Activated B cell treated with CpG ODN at 0.5 μM for 24 hours (primary cell): Measurements from ENCODE around the gene PRKAG1. TPM values are rescaled to one million over a fixed set of nuclear protein-coding genes. Genes with fewer than 3 reads are reported as not detected.

ENCODE experiments used
- ATAC-seq: fragments of 200-7000 bp; cut with Tn5 transposase; one replicate; pipeline ENCODE4 v1.10.0; 2021; ENCODE audit warnings: low read depth, mild to moderate bottlenecking, moderate library complexity
- CTCF ChIA-PET: fragments of 350-600 bp; sonication (Branson Sonifier 250); formaldehyde crosslinking; loops from one replicate; lab custom pipeline; 2021; ENCODE audit warnings: antibody characterized with exemption; lab: Charles Lee
- POLR2A ChIA-PET: fragments of 350-600 bp; sonication (Branson Sonifier 250); formaldehyde crosslinking; loops from one replicate; lab custom pipeline; 2021; ENCODE audit warnings: antibody characterized with exemption; lab: Charles Lee
- DNase-seq: peaks from one replicate; pipeline ENCODE4 v3.0.0; 2022
- H3K27ac Mint-ChIP-seq: one replicate; pipeline ENCODE4 v1.8.0; 2020; ENCODE audit warnings: mixed read lengths
- H3K27me3 Mint-ChIP-seq: one replicate; pipeline ENCODE4 v1.8.0; 2021; ENCODE audit warnings: mixed read lengths
- H3K36me3 Mint-ChIP-seq: one replicate; pipeline ENCODE4 v1.8.0; 2021; ENCODE audit warnings: low read depth, mixed read lengths
- H3K4me1 Mint-ChIP-seq: one replicate; pipeline ENCODE4 v1.8.0; 2021; ENCODE audit warnings: mixed read lengths
- H3K4me3 Mint-ChIP-seq: one replicate; pipeline ENCODE4 v1.8.0; 2020; ENCODE audit warnings: mild to moderate bottlenecking, mixed read lengths
- H3K9me3 Mint-ChIP-seq: one replicate; pipeline ENCODE4 v1.8.0; 2020; ENCODE audit warnings: mixed read lengths
- intact Hi-C: fragments of 100-400 bp; cut with micrococcal nuclease; formaldehyde crosslinking; loops from one replicate; pipeline ENCODE4 v1.15.1; 2024
- total RNA-seq: library from RNA; stranded (reverse); gene quantifications from 2 replicates; pipeline ENCODE4 v1.2.3, GENCODE V29; 2022
- TF ChIP-seq, protein P1 (sequence below): fragments of 200-600 bp; IDR thresholded peaks from one replicate; pipeline ENCODE4 v1.8.0; 2022; ENCODE audit warnings: antibody characterized with exemption, mild to moderate bottlenecking

PRKAG1 gene
- total RNA-seq, 1 donor from 2014 or later = 70.5 TPM

DNA sequence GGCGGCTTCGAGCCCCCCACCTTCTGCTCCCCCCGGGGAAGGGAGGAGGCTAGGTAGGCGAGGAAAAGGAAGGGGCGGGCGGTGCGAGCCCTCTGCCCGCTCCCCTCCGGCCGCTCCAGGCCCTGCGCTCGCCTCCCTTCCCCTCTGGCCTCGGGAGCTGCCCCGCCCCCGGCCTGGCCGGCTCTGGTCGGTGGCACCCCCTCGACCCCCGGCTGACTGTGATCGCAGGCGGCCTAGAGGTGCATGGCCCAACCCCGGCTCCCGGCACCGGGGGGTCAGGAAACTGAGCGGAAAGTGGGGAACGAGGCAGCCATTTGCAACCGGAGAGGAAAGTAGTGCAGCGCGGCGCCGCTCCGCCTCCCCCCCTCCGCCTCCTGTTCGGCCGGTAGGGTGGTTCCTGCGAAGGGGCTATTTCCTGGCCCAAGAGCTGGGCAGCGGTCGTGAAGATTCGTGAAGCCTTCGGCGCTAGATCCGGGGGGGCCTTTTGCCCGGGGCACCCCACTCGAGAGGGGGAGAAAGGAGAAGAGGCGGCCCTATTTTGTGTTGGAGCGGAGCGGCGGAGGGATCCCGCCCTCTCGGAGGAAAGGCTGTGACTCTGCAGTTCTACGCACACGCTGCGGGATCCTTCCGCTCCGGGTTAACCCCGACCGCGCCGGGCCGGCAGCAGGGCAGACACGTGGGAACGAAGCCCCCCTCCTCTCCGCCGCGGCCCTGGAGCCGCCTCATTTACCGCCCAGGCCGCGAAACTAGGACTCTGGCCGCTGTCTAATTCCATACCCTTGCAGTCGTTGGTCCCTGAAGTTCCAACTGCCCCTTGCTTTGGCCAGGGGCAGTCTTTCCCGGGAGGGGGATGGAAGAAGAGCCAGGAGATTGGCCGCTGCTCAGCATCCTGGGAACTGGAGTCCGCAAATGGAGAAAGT lies 41.9 kb upstream of the PRKAG1 start, which contains the start of gene KMT2D:
Gene KMT2D (minus strand): TSS at position 558 of the 920 bp plus-strand sequence. CDS start 5,470 bp downstream, outside the sequence.
- DNase-seq (peak; percentile 83), ATAC-seq (peak; percentile 67)
- ChIA-PET CTCF (no interaction called here), POLR2A (interaction anchor here (0.5 to 1.5 kb wide), 8 partner anchors 9 to 173 kb away, joined by 3 to 14 read pairs (median 4); partner anchors contain the start of genes RHEBL1 and TUBA1B)
- intact Hi-C loops = loop anchor here (1.0 to 10.0 kb wide), 8 partner anchors 10 to 284 kb away; partner anchors contain the start of genes DDN, DNAJC22, LMBR1L and PRKAG1
- peaks cover 50% of the 10 kb centered on the region for H3K4me1 Mint-ChIP-seq
- TF ChIP-seq, protein P1, sequence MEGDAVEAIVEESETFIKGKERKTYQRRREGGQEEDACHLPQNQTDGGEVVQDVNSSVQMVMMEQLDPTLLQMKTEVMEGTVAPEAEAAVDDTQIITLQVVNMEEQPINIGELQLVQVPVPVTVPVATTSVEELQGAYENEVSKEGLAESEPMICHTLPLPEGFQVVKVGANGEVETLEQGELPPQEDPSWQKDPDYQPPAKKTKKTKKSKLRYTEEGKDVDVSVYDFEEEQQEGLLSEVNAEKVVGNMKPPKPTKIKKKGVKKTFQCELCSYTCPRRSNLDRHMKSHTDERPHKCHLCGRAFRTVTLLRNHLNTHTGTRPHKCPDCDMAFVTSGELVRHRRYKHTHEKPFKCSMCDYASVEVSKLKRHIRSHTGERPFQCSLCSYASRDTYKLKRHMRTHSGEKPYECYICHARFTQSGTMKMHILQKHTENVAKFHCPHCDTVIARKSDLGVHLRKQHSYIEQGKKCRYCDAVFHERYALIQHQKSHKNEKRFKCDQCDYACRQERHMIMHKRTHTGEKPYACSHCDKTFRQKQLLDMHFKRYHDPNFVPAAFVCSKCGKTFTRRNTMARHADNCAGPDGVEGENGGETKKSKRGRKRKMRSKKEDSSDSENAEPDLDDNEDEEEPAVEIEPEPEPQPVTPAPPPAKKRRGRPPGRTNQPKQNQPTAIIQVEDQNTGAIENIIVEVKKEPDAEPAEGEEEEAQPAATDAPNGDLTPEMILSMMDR = no peak
- peak within 1 kb of the TSS; percentile 97 for H3K27ac Mint-ChIP-seq
- H3K4me3 Mint-ChIP-seq = peak within 1 kb of the TSS; percentile 97
- no peaks in the 10 kb centered on the region for H3K9me3 Mint-ChIP-seq
- no peaks in the 10 kb centered on the region for H3K27me3 Mint-ChIP-seq
- H3K36me3 Mint-ChIP-seq = peaks cover 15% of the 10 kb centered on the region

DNA sequence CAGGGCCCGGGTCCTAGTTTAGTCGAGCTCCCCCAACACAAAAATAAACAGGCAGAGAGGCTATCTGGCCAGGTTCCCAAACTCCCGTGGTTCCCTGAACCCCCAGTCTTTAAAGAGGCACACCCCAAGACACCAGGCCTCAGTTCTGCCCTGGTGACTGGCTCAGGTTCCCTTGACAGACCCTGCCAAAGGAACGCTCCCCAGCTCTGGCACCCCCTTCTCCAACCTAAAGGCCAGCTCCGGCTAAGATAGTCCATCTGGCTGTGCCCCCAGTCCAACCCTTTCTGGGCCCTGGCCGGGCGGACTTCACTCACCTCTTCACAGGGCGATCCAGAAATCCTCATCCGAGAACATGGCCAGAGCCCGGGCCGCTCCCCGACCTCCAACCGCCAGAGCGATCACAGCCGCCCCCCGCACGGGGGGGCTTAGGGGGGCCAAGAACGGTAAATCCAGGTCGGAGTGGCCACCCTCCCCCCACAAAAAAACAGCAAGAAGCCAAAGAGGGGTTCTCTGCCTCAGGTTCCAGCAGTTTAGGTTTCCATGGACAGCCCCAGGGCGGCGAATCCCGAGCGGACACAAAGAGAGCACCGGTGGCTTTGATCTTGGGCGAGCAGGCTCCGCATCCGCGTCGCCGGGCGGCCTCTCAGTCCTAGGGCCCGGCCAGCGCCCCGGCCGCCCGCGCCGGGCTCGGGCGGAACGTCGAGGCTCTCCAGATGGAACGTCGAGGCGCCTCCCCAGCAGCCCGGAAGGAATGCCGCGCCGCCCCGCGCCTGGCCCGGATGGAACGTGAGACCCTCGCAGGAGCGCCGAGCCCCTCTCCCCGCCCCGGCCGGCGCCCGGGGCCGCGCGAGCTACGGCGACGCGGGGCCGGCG lies 41.0 kb upstream of the PRKAG1 start:
- H3K27me3 Mint-ChIP-seq = no peaks in the 10 kb centered on the region
- ATAC-seq (peak; percentile 3), DNase-seq (no peak)
- intact Hi-C loops = loop anchor here (1.0 to 10.0 kb wide), 8 partner anchors 11 to 285 kb away; partner anchors contain the start of genes DDN, DNAJC22, LMBR1L and PRKAG1
- no peaks in the 10 kb centered on the region for H3K9me3 Mint-ChIP-seq
- TF ChIP-seq, protein P1 = no peak
- CTCF ChIA-PET = interaction anchor here (1.0 to 1.7 kb wide), 2 partner anchors 62 to 176 kb away, joined by 3 to 5 read pairs; no protein-coding TSS in a partner anchor
- peaks cover 59% of the 10 kb centered on the region for H3K4me1 Mint-ChIP-seq
- POLR2A ChIA-PET = interaction anchor here (0.6 to 1.6 kb wide), 9 partner anchors 10 to 174 kb away, joined by 3 to 14 read pairs (median 5); partner anchors contain the start of genes RHEBL1 and TUBA1B
- H3K36me3 Mint-ChIP-seq = peaks cover 23% of the 10 kb centered on the region
- peak overlapping the region; percentile 76 for H3K27ac Mint-ChIP-seq
- peak overlapping the region; percentile 93 for H3K4me3 Mint-ChIP-seq

DNA sequence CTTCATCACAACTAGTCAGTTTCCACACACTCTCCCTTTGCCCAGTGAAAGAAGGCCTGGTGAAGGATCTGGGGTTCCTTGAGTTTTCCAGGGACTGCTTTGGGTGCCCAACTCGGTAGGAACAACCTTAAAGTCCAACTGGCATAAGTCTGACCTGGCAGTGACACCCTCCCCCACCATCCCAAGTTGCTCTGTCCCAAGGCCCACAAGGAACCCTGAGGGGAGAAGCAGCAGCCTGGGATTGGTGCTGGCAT lies 40.4 kb upstream of the PRKAG1 start:
- POLR2A ChIA-PET = interaction anchor here (0.6 to 1.6 kb wide), 3 partner anchors 19 to 72 kb away, joined by 5 to 8 read pairs (median 7); partner anchors contain the start of gene TUBA1B
- TF ChIP-seq, protein P1 = no peak
- Mint-ChIP-seq H3K27ac (peak overlapping the region; percentile 76), H3K4me3 (peak overlapping the region; percentile 93), H3K4me1 (peaks cover 59% of the 10 kb centered on the region), H3K27me3 (no peaks in the 10 kb centered on the region), H3K36me3 (peaks cover 27% of the 10 kb centered on the region), H3K9me3 (no peaks in the 10 kb centered on the region)
- ATAC-seq (no peak), DNase-seq (no peak)
- CTCF ChIA-PET = interaction anchor here (1.0 to 1.8 kb wide), 3 partner anchors 29 to 176 kb away, joined by 3 to 6 read pairs (median 5); no protein-coding TSS in a partner anchor
- intact Hi-C loops = no loop called here

DNA sequence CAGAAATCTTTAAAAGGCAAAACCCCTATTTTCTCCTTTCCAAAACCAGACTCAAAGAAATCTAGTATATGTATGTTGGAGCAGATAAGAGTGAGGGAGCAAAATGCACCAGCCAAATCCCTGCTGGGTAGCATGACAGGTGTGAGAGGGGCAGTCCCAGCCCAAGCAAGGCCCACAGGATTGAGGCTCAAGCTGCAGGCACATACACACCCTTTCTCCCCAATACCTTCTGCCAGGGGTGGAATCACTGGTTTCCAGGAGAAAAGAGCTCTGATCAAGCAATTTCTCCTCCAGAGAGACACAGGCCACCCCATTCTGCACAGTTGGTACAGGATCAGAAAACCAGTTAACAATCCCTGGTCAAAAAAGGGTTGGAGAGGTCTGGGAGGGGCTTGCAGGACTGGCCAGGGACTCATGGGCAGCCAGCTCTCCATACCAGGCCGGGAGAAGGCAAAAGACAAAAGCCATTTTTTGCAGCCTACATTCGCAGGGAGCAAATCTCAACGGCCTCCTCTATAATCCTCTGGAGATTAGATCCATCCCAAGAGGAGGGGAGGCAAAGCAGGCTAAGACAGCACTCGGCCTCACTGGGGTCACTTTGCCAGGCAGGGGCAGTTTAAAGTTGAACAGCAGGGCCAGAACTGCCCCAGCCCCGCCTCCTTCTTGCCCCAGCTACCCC lies 39.9 kb upstream of the PRKAG1 start:
- no peaks in the 10 kb centered on the region for H3K9me3 Mint-ChIP-seq
- ChIA-PET CTCF (interaction anchor here (1.0 to 1.8 kb wide), 4 partner anchors 15 to 177 kb away, joined by 3 to 6 read pairs (median 4); no protein-coding TSS in a partner anchor), POLR2A (interaction anchor here (0.6 to 1.6 kb wide), 4 partner anchors 20 to 72 kb away, joined by 3 to 8 read pairs (median 6); partner anchors contain the start of gene TUBA1B)
- H3K4me3 Mint-ChIP-seq = peak overlapping the region; percentile 93
- H3K27me3 Mint-ChIP-seq = no peaks in the 10 kb centered on the region
- peaks cover 30% of the 10 kb centered on the region for H3K36me3 Mint-ChIP-seq
- TF ChIP-seq, protein P1 = no peak
- ATAC-seq (no peak), DNase-seq (no peak)
- intact Hi-C loops = no loop called here
- H3K27ac Mint-ChIP-seq = peak overlapping the region; percentile 76
- peaks cover 56% of the 10 kb centered on the region for H3K4me1 Mint-ChIP-seq
